Stimulated activated CD8-positive, alpha-beta memory T cell treated with anti-CD3 and anti-CD28 coated beads, Interleukin-2, amount 100 ng/mL, for 48 hours (primary cell): Measurements from ENCODE around the gene PTPRN2.

ENCODE experiments used
- DNase-seq, 2 donors: peaks; one replicate each; pipeline ENCODE4 v3.0.0-alpha.2; 2020; ENCODE audit warnings: low read depth in 2 of 2

The PTPRN2 gene

DNA sequence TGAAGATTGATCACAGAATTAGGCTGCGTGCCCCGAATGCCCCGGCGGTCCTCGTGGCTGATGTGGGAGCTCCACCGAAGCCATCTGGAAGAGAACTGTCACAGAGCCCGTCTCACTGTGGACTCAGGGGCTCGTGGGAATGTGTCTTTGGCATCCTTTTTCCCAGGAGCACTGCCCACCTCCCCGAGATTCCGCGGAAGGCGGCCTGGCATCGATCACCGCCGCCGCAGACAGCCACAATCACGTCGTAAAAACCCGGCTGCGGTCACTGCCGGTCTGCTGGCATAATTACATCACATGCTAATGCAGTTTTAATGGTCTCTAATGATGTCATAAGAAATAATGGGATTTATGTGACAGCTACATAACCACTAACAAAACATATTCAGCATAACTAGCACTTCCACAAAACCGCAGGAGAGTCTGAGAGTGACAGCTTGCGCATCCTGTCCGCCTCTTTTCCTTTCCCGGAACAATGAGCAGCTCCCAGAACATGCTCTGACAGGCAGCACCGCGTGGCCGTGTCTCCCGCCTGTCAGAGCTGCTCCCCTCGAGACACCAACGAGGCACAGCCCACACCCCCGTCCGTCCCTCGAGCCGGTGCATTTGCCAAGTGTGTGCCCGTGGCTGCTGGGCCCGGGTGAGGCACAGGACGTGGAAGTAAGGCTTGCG, 490.0 kb downstream of the PTPRN2 start:
- DNase-seq: no peak

DNA sequence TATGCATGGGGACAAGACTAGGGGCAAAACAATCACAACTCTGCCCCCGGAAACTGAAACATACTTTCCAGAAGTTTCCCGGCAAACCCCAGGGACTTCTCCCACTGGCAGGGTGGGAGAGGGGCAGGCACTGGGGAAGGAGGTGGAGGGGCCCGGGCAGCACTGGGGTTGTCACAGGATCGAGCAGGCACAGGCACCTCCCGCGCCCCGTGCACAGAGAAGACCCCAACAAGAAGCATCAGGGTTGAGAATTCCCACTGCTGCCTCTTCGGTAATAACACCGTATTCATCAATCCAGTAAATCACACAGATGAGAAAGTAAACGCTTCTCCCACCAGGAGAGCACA, 490.5 kb downstream of the PTPRN2 start:
- no peak for DNase-seq

DNA sequence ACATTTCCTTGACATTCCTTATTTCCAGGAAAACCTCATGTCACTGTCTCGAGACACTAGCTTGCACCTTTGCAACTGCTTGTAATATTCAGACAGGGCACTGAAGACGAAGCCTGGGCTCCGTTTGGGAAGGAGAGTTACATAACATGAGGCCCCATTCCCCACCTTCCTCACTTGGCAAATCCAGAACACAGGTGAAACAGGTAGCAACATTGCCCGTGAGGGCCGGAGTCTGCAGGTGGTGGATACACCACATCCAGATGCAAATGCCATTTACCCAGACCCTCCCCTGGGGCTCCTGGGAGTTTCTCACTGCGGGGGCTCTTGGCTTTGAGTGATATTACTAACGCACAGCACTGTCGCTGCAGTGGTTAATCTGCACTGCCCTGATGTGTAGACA, 491.0 kb downstream of the PTPRN2 start:
- no peak for DNase-seq

DNA sequence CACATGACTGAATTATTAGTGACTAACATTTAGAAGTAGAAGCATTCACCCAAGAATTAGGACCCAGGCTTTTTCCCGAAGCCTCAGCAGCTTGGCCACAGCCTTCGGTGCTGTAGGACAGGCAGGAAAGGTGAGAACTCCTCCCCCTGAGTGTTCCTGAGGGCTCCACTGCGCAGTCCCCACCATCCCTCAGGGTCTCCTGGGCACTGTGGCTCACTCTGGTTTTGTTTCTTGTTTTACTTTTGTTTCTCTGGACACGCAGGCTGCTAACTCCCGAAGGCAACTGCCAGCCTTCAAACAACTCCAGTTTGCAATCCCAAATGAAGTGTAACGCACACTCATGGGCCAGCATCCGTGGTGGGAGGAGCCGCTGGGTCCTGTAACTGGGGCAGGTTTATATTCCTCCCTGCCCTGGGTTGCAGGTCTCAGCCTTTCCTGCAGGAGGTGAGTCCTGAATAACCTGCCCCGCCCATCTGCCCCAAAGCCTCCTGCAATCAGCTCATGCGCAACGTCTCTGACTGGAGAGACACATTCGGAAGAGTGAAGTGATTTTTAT, 492.9 kb downstream of the PTPRN2 start:
- DNase-seq: no peak

DNA sequence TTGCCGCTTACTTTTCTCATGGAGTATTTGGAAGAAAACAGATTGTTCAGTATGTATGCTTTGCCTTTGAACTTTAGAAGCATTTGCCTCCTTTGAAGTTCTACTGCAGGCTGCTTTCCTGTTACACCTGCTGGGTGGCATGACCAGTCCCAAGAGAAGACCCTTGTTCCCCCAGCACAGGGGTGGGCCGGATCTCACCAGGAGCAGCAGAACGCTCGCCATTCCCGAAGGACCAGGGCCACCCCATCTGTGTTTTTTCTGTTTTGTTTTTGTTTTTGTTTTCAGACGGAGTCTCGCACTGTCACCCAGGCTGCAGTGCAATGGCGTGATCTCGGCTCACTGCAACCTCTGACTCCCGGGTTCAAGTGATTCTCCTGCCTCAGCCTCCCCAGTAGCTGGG, 493.6 kb downstream of the PTPRN2 start:
- DNase-seq: no peak

- DNase-seq: no peak
Measured at GRCh38 chr7:158093156-158093796, 494.3 kb downstream of the PTPRN2 start.

DNA sequence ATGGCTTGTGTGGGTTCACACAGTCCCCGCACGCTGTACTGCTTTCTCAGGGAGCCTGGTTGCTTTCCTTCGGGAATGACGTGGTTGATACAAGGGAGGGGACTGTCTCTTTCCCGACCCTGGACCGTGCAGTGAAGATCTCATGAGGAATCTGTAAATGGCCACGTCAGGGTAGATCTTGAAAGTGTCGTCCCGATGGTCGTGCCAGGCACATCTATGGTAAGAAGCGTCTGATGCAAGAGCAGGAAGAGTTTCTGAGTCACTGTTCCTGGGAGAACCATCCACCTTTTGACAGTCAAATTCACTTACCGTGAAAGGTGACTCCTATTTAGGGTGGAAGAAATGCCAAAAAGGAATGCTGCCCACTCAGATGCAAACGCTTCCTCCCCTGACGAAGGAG, 500.4 kb downstream of the PTPRN2 start:
- DNase-seq: no peak

DNA sequence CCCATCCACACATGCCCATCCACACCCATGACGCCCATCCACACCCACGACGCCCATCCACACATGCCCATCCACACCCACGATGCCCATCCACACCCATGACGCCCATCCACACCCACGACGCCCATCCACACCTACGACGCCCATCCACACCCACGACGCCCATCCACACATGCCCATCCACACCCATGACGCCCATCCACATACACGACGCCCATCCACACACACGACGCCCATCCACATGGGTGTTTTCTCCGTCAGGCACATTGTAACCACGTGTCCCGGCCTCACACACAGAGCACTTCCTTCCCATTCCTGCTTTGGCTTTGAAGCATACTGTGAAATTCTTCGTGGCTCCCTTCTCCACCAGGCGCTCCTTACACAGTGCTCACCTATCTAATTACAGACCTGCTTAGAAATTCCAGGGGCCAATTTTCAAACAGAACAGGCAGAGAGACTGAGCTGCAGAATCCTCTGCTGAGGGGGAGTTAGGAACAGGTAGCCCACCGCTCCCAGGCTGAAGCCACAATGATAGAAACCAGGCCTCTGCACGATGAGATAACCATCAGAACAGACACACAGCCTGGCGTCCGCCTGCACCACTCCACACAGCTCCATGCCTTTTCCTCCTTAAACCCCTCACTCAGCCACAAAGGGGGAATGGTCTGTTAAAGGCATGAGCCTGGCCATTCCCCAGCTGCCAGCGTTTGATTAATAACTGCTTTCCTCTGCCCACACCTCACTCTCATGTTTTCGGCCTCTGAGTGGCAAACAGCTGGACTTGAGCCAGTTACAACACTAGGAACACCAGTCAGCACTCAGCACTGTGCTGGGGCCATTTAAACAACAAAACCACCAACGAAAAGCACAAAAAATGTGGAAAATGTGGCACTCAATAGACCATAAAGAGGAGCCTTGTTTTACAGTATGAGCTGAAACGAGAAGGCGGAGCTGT, 501.6 kb downstream of the PTPRN2 start:
- no peak for DNase-seq

DNA sequence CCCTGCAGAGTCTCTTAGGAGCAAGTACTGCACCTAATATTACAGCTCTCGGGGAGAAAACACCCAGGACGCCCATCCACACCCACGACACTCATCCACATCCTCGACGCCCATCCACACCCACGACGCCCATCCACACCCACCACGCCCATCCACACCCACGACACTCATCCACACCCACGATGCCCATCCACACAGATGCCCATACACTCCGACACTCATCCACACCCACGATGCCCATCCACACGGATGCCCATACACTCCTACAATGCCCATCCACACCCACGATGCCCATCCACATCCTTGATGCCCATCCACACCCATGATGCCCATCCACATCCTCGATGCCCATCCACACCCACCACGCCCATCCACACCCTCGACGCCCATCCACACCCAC, 503.1 kb downstream of the PTPRN2 start:
- DNase-seq: no peak

DNA sequence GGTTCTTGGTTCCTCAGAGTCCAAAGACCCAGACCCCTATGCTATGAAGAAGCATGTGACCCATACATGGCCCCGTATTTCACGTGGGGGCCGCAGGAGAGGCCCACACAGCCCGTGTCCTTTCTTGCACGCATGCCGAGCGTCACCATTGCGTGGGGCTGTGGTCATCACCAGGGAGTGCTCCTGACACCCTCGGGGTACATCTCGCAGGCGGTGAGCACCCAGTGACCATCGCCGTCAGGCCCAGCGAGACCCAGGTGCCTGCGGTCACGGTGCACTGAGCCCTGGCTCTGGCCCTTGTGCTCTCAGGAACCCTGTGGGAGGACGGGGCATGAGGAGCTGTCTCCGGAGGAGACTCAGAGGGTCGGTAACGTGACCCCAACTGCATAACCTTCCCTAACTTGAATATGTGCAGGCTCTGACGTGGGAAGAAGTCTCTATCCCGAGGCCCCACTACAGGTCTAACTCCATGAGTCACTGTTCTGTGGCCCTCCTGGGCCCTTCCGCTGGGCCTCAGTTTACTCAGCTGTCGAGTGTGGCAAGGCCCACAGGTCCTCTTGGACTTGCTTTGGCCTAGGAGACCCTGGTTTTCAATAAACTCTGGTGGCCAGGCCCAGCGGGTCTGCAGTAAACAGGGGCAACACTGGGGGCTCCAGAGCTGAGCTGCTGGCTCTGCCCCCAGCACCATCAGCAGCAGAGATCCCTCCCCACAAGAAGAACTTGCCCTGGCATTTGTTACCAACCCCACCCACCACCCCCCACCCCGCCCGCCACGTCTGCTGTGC, 503.9 kb downstream of the PTPRN2 start:
- DNase-seq: no peak

GRCh38 chr7:158082761-158083160, 504.9 kb downstream of the PTPRN2 start:
- no peak for DNase-seq

DNA sequence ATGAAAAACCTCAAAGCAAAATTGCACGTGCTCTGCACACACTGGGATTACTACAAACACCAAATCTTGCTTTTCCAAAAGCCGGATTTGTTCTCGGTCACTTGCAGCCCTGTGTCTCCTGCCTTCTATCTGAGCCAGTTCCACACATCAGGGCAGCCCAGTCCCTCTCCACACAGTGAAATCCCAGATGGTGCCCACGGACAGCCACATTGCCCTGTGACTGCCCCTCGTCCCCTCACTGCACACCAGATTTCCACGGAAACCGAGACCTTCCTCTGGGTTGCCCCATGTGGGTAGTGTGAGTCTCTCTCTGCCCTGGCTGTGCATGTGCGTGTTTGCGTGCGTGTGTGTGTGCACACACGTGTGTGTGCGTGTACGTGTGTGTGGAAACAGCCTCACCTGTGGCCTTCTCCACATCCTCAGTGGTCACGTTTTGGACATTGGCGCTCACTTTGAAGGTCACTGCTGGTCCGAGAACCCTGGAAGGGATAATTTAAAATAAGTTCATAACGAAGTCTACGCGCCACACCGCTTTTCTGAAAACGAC, 506.7 kb downstream of the PTPRN2 start:
- no peak for DNase-seq

DNA sequence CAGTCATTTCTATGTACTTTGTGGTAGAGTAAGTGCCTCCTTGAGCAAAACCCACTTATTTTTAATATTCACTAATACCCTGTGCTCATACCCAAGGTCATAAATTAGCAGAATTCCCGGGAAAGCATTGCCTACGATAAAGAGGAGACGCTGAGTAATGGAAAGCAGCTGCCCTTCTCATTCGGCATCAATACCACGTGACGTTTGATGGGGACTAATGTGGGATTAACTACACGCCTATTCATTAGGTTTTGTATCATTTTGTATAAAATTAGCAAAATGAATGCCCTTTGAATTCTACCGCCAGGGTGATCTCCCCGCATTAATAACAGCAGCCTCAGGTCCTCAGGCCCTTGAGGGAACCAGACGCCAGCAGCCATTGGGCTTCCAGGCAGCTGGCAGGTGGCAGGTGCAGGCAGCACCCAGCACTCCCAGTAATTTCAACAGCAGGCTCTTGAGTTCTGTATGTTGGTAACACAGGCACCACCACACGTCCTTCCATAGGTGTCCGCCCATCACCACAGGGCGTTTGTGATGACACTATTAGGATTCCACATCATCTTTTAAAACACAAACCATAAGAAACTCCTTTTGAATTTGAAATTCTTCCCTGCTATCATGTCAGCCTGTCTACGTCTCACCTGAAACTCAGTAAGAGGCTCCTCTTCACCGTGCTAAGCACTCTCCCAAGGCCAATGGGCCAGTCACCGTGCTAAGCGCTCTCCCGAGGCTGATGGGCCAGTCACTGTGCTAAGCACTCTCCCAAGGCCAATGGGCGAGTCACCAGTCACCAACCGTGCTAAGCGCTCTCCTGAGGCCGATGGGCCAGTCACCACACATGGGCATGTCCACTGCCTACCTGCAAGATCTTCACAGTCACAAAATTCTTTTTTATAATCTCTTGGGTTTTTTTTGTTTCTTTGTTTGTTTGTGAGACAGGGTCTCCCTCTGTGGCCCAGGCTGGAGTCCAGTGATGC, 509.4 kb downstream of the PTPRN2 start:
- no peak for DNase-seq

- DNase-seq: no peak
Measured at GRCh38 chr7:158077151-158077840, 510.3 kb downstream of the PTPRN2 start.

- DNase-seq: no peak
Measured at GRCh38 chr7:158076656-158077055, 511.0 kb downstream of the PTPRN2 start.

DNA sequence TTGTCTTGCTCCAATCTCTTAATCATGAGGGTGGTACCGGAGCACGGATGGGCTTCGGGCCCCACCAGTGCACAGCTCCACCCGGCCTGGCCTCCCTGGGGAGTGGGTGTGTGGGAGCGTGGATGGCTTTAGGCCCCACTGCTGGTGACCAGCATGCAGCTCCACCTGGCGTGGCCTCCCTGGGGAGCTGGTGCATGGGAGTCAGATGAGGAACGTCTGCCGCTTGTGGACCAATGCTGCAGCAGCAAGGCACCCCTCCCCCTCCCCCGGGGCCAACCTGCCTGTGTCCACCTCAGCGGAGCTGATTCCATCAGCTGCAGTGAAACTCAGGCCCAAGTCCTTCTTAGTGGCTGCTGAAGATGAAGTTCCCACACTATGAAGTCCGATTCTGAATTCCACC, 511.4 kb downstream of the PTPRN2 start:
- DNase-seq: no peak

- DNase-seq: no peak
Measured at GRCh38 chr7:158075633-158076001, 512.0 kb downstream of the PTPRN2 start.

DNA sequence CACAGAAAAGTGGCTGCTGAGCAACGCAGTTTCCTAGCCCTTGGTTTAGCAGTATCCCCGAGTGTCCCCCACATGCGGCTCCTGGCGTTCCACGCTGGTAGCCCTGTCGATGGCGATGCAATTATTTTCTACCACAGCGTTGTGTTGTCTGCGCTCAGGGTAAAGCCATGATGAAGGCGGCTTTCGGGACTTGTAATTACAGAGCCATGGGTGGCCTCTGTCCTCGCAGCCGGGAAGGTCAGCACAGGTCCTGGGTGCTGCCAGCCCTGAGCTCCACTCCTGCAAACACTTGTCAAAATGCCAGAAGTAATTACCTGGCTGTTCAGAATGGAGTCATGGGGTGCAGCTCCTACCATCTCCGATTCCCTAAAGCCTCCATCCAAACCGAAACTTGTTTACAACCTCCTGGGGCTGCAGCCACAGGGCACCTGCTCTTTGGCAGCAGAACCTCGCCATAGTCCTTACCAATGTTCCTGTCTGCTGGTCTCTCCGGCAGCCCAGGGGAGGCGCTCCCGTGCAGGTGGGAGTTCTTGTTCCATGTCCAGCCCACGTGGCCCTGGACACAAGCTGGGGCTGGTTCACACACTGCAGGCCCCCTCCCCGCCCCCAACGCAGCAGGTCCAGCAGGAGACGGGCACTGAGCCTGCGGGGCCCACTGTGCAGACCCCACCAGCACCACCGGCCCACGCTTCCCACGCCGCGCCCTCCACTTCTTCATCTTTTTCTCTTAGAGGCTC, 512.6 kb downstream of the PTPRN2 start:
- DNase-seq: no peak
